Measurements from ENCODE around the gene NDUFAF8. TPM values are rescaled to one million over a fixed set of nuclear protein-coding genes. Genes with fewer than 3 reads are reported as not detected.

NDUFAF8 gene
- total and polyA plus RNA-seq, 2 experiments from 2014 or later: 53.1 to 136 TPM

DNA sequence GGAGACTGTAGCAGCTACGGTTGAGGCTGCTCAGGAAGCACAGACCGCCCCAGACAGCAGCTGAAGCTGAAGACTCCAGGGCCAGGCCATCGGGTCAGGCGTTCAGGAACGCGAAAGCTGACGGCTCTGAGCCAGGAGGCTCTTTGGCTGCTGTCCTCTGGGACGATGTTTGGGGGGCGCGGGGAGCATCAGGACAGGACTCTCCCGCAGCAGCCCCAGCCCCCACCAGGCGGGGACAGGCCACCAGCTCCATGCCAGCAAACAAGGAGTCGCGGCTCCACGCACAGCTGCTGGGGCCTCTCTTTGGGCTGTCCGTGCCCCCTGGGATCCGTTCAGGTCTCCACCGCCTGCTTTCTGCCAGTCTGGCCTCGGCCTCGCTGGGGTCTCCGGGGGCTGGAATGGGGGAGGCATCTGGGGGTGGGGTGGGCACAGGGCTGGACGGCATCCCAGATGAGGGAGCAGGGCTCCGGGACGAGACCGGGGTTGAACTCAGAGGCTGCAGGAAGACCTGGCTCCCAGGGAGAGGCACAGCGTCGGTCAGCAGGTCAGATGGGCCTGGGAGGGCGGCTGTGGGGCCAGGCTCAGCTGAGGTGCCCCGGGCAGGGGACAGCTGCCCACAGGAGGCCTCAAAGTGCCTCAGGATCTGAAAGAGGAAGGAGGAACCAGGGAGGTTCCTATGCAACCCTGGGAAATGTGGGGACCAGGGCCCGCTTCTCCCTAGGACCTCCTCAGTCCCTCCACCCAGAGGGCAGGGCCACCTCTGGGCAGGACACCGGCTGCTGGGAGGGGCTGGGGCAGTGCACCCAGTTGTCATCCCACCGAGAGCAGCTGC, 10.1 kb upstream of the NDUFAF8 start:
- Histone ChIP-seq H4K20me1 (ENCODE audit: insufficient read depth) (no peaks in the 10 kb centered on the region), H3K36me3 (ENCODE audit: low read depth) (no peaks in the 10 kb centered on the region), H3K79me2 (ENCODE audit: insufficient read depth) (no peaks in the 10 kb centered on the region), H3K4me3 (no peak overlapping the region), H3K27me3 (replicated peaks; ENCODE audit: insufficient read depth) (no peaks in the 10 kb centered on the region), H3K4me2 (ENCODE audit: unreplicated experiment) (no peak overlapping the region), H3F3A (ENCODE audit: insufficient read depth) (no peaks in the 10 kb centered on the region), H3K9me2 (ENCODE audit: insufficient read depth) (no peaks in the 10 kb centered on the region), H2AFZ (no peak overlapping the region), H3K27ac (no peak overlapping the region), H3K4me1 (ENCODE audit: insufficient read depth) (no peaks in the 10 kb centered on the region), H3K9ac (no peak overlapping the region), H3K9me3 (ENCODE audit: low read depth) (no peaks in the 10 kb centered on the region)
- no peak for DNase-seq
- TF ChIP-seq EZH2 (IDR thresholded peaks at IDR 0.05; ENCODE audit: insufficient read depth, poor library complexity, severe bottlenecking) (no peak), EZH2phosphoT487 (IDR thresholded peaks at IDR 0.05; ENCODE audit: insufficient read depth, low read depth) (no peak)
- 88 to 91% methylated on average over 27 to 32 of the region's 32 CpGs for WGBS, 2 experiments (ENCODE audit: low coverage in 1 of 2, low lambda C conversion rate in 2 of 2, missing lambda C conversion rate in 2 of 2)
- in situ Hi-C loops (cut with MboI): no loop called here

GRCh38 chr17:81229666-81229920, 9.5 kb upstream of the NDUFAF8 start:
- H3K9me3 ChIP-seq (ENCODE audit: low read depth): no peaks in the 10 kb centered on the region

GRCh38 chr17:81230043-81230820, 8.9 kb upstream of the NDUFAF8 start:
- H3K4me2 ChIP-seq (ENCODE audit: unreplicated experiment): no peak overlapping the region
- in situ Hi-C loops (cut with MboI): no loop called here
- WGBS, 2 experiments (ENCODE audit: low coverage in 1 of 2, low lambda C conversion rate in 2 of 2, missing lambda C conversion rate in 2 of 2): 93 to 96% methylated on average over 17 to 25 of the region's 26 CpGs

More at GRCh38 chr17:81229666-81229920, 9.5 kb upstream of the NDUFAF8 start:
- Histone ChIP-seq H3K36me3 (ENCODE audit: low read depth) (no peaks in the 10 kb centered on the region), H3K4me3 (no peak overlapping the region), H3K79me2 (ENCODE audit: insufficient read depth) (no peaks in the 10 kb centered on the region), H3K27ac (no peak overlapping the region), H3K4me1 (ENCODE audit: insufficient read depth) (no peaks in the 10 kb centered on the region), H3K4me2 (ENCODE audit: unreplicated experiment) (no peak overlapping the region), H3K9ac (no peak overlapping the region), H3K9me2 (ENCODE audit: insufficient read depth) (no peaks in the 10 kb centered on the region), H2AFZ (no peak overlapping the region), H3F3A (ENCODE audit: insufficient read depth) (no peaks in the 10 kb centered on the region), H3K27me3 (replicated peaks; ENCODE audit: insufficient read depth) (no peaks in the 10 kb centered on the region), H4K20me1 (ENCODE audit: insufficient read depth) (no peaks in the 10 kb centered on the region)
- in situ Hi-C loops (cut with MboI): no loop called here
- TF ChIP-seq EZH2phosphoT487 (IDR thresholded peaks at IDR 0.05; ENCODE audit: insufficient read depth, low read depth) (no peak), EZH2 (IDR thresholded peaks at IDR 0.05; ENCODE audit: insufficient read depth, poor library complexity, severe bottlenecking) (no peak)
- DNase-seq: no peak
- WGBS, 2 experiments (ENCODE audit: low coverage in 1 of 2, low lambda C conversion rate in 2 of 2, missing lambda C conversion rate in 2 of 2): 92 to 93% methylated on average over 14 of the region's 14 CpGs

DNA sequence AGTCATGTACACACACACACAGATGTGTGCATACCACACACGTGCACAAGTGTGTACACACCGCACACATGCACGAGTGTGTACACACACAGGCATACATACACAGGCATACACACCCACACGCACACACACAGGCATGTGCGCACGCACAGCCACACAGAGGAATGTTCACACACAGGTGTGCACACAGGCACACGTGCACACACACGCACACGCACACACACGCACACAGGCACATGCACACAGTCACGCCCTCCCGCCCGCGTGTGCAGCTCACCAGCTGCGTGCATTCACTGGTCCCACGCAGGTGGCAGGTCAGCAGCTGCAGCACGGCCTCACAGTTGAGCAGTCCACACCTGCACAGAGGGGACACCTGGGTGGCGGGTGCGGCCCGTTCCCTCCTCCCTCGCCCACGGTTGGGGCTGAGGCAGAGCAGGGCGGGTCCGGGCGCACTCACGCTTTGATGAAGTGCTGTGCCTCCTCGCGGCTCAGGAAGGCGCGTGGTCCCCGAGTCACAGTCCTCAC, 7.9 kb upstream of the NDUFAF8 start:
- in situ Hi-C loops (cut with MboI): no loop called here
- H3K4me1 ChIP-seq (ENCODE audit: insufficient read depth): no peaks in the 10 kb centered on the region
- no peaks in the 10 kb centered on the region for H3K27me3 ChIP-seq (replicated peaks; ENCODE audit: insufficient read depth)
- DNase-seq: no peak
- no peak overlapping the region for H3K4me3 ChIP-seq
- H3K36me3 ChIP-seq (ENCODE audit: low read depth): no peaks in the 10 kb centered on the region
- H4K20me1 ChIP-seq (ENCODE audit: insufficient read depth): no peaks in the 10 kb centered on the region
- no peaks in the 10 kb centered on the region for H3K9me2 ChIP-seq (ENCODE audit: insufficient read depth)
- 93% methylated on average over 31 of the region's 31 CpGs for WGBS, 2 experiments (ENCODE audit: low coverage in 1 of 2, low lambda C conversion rate in 2 of 2, missing lambda C conversion rate in 2 of 2)
- H3K4me2 ChIP-seq (ENCODE audit: unreplicated experiment): no peak overlapping the region
- H3K27ac ChIP-seq: no peak overlapping the region
- H3K79me2 ChIP-seq (ENCODE audit: insufficient read depth): 0 out of 2 replicates have a peak, but pooled peaks cover 7% of the 10 kb centered on the region
- no peak overlapping the region for H2AFZ ChIP-seq
- no peaks in the 10 kb centered on the region for H3F3A ChIP-seq (ENCODE audit: insufficient read depth)
- no peak overlapping the region for H3K9ac ChIP-seq
- TF ChIP-seq EZH2 (IDR thresholded peaks at IDR 0.05; ENCODE audit: insufficient read depth, poor library complexity, severe bottlenecking): no peak
- no peak for TF ChIP-seq EZH2phosphoT487 (IDR thresholded peaks at IDR 0.05; ENCODE audit: insufficient read depth, low read depth)
- no peaks in the 10 kb centered on the region for H3K9me3 ChIP-seq (ENCODE audit: low read depth)

More at GRCh38 chr17:81230043-81230820, 8.9 kb upstream of the NDUFAF8 start:
- Histone ChIP-seq H3K36me3 (ENCODE audit: low read depth) (no peaks in the 10 kb centered on the region), H4K20me1 (ENCODE audit: insufficient read depth) (no peaks in the 10 kb centered on the region), H3K27ac (no peak overlapping the region), H2AFZ (no peak overlapping the region), H3K27me3 (replicated peaks; ENCODE audit: insufficient read depth) (no peaks in the 10 kb centered on the region), H3K4me3 (no peak overlapping the region), H3K9ac (no peak overlapping the region), H3K79me2 (ENCODE audit: insufficient read depth) (no peaks in the 10 kb centered on the region), H3F3A (ENCODE audit: insufficient read depth) (no peaks in the 10 kb centered on the region), H3K9me3 (ENCODE audit: low read depth) (no peaks in the 10 kb centered on the region), H3K9me2 (ENCODE audit: insufficient read depth) (no peaks in the 10 kb centered on the region), H3K4me1 (ENCODE audit: insufficient read depth) (no peaks in the 10 kb centered on the region)
- TF ChIP-seq EZH2 (IDR thresholded peaks at IDR 0.05; ENCODE audit: insufficient read depth, poor library complexity, severe bottlenecking): no peak
- TF ChIP-seq EZH2phosphoT487 (IDR thresholded peaks at IDR 0.05; ENCODE audit: insufficient read depth, low read depth): no peak
- DNase-seq: no peak
